A549 (cell line): ENCODE results near the gene SEC16A. TPM values are rescaled to one million over a fixed set of nuclear protein-coding genes. Genes with fewer than 3 reads are reported as not detected.

Experiments used
- ATAC-seq, 2 experiments: fragments of 200-7000 bp in 1 of 2; fragments of >200 bp in 1 of 2; cut with Nextera tagmentation in 1 of 2; cut with Tn5 transposase in 1 of 2; 3 replicates each; pipeline versions ENCODE4 v1.8.0 to v1.9.1; 2018 to 2020; ENCODE audit warnings: mild to moderate bottlenecking in 1 of 2, moderate library complexity in 1 of 2
- CTCF ChIA-PET: fragments of 300-600 bp; sonication (Branson Sonifier 250); formaldehyde crosslinking; extraction: SDS; loops from one replicate; lab custom pipeline; 2021; ENCODE audit warnings: antibody characterized with exemption, inconsistent platforms; lab: Yijun Ruan, JAX
- POLR2A ChIA-PET: fragments of 350-600 bp; formaldehyde crosslinking; extraction: SDS; loops from one replicate; lab custom pipeline; 2021; ENCODE audit warnings: antibody characterized with exemption, inconsistent platforms; lab: Yijun Ruan, JAX
- DNase-seq, 2 experiments: peaks; one replicate each; pipeline versions ENCODE4 v3.0.0 to v3.0.0-alpha.2; 2011 to 2016; ENCODE audit warnings: low read depth in 1 of 2, low spot score in 1 of 2
- FAIRE-seq: peaks from 2 replicates; lab custom pipeline; 2011; peaks lifted over from hg19 to GRCh38; lab: Jason Lieb, UNC
- H3K27ac ChIP-seq, 2 experiments: fragments of >200 bp; sonication (Bioruptor Twin); formaldehyde crosslinking; 3 replicates each; pipeline ENCODE4 v1.5.1; 2016 to 2017
- H3K4me1 ChIP-seq: fragments of >200 bp; sonication (Bioruptor Twin); formaldehyde crosslinking; 3 replicates; pipeline ENCODE4 v1.6.1; 2016
- H3K4me2 ChIP-seq: fragments of >200 bp; sonication (Bioruptor Twin); formaldehyde crosslinking; 3 replicates; pipeline ENCODE4 v1.6.1; 2016
- H3K4me3 ChIP-seq: fragments of >200 bp; sonication (Bioruptor Twin); formaldehyde crosslinking; 3 replicates; pipeline ENCODE4 v1.5.1; 2016
- H3K9me3 ChIP-seq: fragments of >200 bp; sonication (Bioruptor Twin); formaldehyde crosslinking; 3 replicates; pipeline ENCODE4 v1.6.1; 2016
- EHMT2 ChIP-seq: fragments of 200-600 bp; sonication (generic); IDR thresholded peaks from 2 replicates; pipeline ENCODE4 v1.6.1; 2016; ENCODE audit warnings: antibody characterized with exemption, low read depth, mild to moderate bottlenecking, moderate library complexity
- ESRRA ChIP-seq: fragments of 150-350 bp; IDR thresholded peaks from 2 replicates; pipeline ENCODE4 v1.6.1; 2014; ENCODE audit warnings: mild to moderate bottlenecking, low read length, borderline replicate concordance
- HOXA7 ChIP-seq: fragments of 250-450 bp; sonication (Bioruptor Pico); IDR thresholded peaks from 2 replicates; pipeline ENCODE4 v1.5.0; 2020; ENCODE audit warnings: mild to moderate bottlenecking, moderate library complexity
- JUN ChIP-seq, 2 experiments: fragments of >200 bp; sonication (Bioruptor Twin); formaldehyde crosslinking; IDR thresholded peaks; 2 replicates in 1 of 2; 3 replicates in 1 of 2; pipeline ENCODE4 v1.6.1; 2016 to 2017
- JUNB ChIP-seq: fragments of >200 bp; sonication (Bioruptor Twin); formaldehyde crosslinking; IDR thresholded peaks from 2 replicates; pipeline ENCODE4 v1.6.1; 2016
- KDM5A ChIP-seq: fragments of 200-600 bp; sonication (generic); IDR thresholded peaks from 2 replicates; pipeline ENCODE4 v1.6.1; 2016; ENCODE audit warnings: antibody characterized with exemption, mild to moderate bottlenecking
- MAFK ChIP-seq: fragments of 450-650 bp; IDR thresholded peaks from 2 replicates; pipeline ENCODE4 v1.6.1; 2014; ENCODE audit not compliant: partially characterized antibody
- MAZ ChIP-seq: fragments of 150-350 bp; IDR thresholded peaks from 2 replicates; pipeline ENCODE4 v1.6.1; 2014; ENCODE audit warnings: antibody characterized with exemption, low read depth, low read length, borderline replicate concordance
- MYC ChIP-seq: IDR thresholded peaks from 2 replicates; pipeline ENCODE4 v1.6.1; 2012; ENCODE audit warnings: mild to moderate bottlenecking, inconsistent platforms, low read length, improper control_type of control experiment, borderline replicate concordance
- NPAS2 ChIP-seq: fragments of 250-450 bp; sonication (Bioruptor Pico); IDR thresholded peaks from 2 replicates; pipeline ENCODE4 v1.8.0; 2022; ENCODE audit warnings: mild to moderate bottlenecking, moderate library complexity, borderline replicate concordance
- NR3C1 ChIP-seq: fragments of >200 bp; sonication (Bioruptor Twin); formaldehyde crosslinking; IDR thresholded peaks from 3 replicates; pipeline ENCODE4 v1.6.1; 2017
- PHF8 ChIP-seq: fragments of 200-600 bp; sonication (generic); IDR thresholded peaks from 2 replicates; pipeline ENCODE4 v1.6.1; 2016; ENCODE audit warnings: low read depth, mild to moderate bottlenecking, antibody characterized with exemption, moderate library complexity, borderline replicate concordance
- POLR2A ChIP-seq: IDR thresholded peaks from 2 replicates; pipeline ENCODE4 v1.6.1; 2012; ENCODE audit warnings: mild to moderate bottlenecking, low read length
- RAD21 ChIP-seq, 2 experiments: fragments of >200 bp in 1 of 2; sonication (Bioruptor Twin) in 1 of 2; formaldehyde crosslinking in 1 of 2; IDR thresholded peaks in 1 of 2; conservative IDR thresholded peaks in 1 of 2; 2 replicates in 1 of 2; 3 replicates in 1 of 2; pipeline ENCODE4 v1.6.1; 2012 to 2018; ENCODE audit warnings: inconsistent platforms in 1 of 2
- SREBF2 ChIP-seq: fragments of 450-650 bp; IDR thresholded peaks from 2 replicates; pipeline ENCODE4 v1.6.1; 2014; ENCODE audit warnings: mild to moderate bottlenecking, moderate library complexity
- TFCP2L1 ChIP-seq: fragments of 250-450 bp; sonication (Bioruptor Pico); IDR thresholded peaks from 2 replicates; pipeline ENCODE4 v1.5.0; 2021; ENCODE audit warnings: mild to moderate bottlenecking
- ZFP36 ChIP-seq: fragments of 450-650 bp; IDR thresholded peaks from 2 replicates; pipeline ENCODE4 v1.6.1; 2014; ENCODE audit warnings: borderline replicate concordance; ENCODE audit not compliant: partially characterized antibody
- WGBS: methylation state at CpG from one replicate; pipeline ENCODE4 v1.1.6; 2017; ENCODE audit errors: missing lambda C conversion rate; 5-methylcytosine and 5-hydroxymethylcytosine counted together
- polyA plus RNA-seq, 4 experiments: library from polyadenylated mRNA; depleted of rRNA in 3 of 4; stranded (reverse); fragments of >200 nt; fragmentation: RNase III in 1 of 4; extraction: RNeasy Plus Mini Kit Qiagen cat#74134 plus additional on column Dnase treatment in 1 of 4; gene quantifications; 2 replicates in 3 of 4; 3 replicates in 1 of 4; pipeline ENCODE4 v1.2.3, GENCODE V29; 2011 to 2017
- TF ChIP-seq, protein P1 (sequence below): IDR thresholded peaks from 2 replicates; pipeline ENCODE4 v1.6.1; 2012; ENCODE audit warnings: low read depth, borderline replicate concordance
- TF ChIP-seq, protein P2 (sequence below): fragments of 450-650 bp; IDR thresholded peaks from 2 replicates; pipeline ENCODE4 v1.6.1; 2014; ENCODE audit warnings: antibody characterized with exemption
- TF ChIP-seq, protein P3 (sequence below): fragments of 250-450 bp; sonication (Bioruptor Pico); IDR thresholded peaks from 2 replicates; pipeline ENCODE4 v1.5.0; 2020; ENCODE audit warnings: low read depth, mild to moderate bottlenecking, moderate library complexity
- TF ChIP-seq, protein P4 (sequence below): IDR thresholded peaks from 2 replicates; pipeline ENCODE4 v1.6.1; 2012
- TF ChIP-seq, protein P5 (sequence below): IDR thresholded peaks from 2 replicates; pipeline ENCODE4 v1.6.1; 2012

SEC16A gene
- polyA plus RNA-seq, 2 of the 4 experiments (the other 2 are of a cell fraction) = 24.2 to 38.0 TPM

DNA sequence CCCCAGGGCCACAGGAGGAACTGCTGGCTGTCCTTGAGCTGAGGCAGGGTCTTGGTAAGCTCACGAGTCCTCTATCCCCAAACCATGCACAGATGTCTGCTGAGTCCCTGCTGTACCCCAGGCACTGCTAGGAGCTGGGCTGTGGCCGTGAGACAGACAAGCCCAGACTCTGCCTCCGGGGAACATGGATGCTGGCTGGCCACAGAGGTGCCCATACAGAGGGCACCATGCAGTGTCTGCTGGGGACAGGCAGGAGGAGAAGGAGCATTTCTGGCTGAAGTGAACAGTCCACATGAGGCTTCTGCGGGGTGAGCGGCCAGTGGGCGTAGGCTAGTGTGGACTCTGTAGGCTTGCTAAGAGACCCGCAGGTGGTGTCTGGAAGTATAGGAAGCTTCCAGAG, 4.8 kb upstream of the SEC16A start:
- WGBS = 84% methylated on average over 5 of the region's 7 CpGs
- CTCF ChIA-PET = interaction anchor here (0.6 to 9.1 kb wide), 46 partner anchors 8 to 242 kb away, joined by 3 to 776 read pairs (median 7); no protein-coding TSS in a partner anchor
- no peak overlapping the region for H3K27ac ChIP-seq
- TF ChIP-seq TFCP2L1 (CRISPR knock-in tag) = no peak
- TF ChIP-seq, protein P1, sequence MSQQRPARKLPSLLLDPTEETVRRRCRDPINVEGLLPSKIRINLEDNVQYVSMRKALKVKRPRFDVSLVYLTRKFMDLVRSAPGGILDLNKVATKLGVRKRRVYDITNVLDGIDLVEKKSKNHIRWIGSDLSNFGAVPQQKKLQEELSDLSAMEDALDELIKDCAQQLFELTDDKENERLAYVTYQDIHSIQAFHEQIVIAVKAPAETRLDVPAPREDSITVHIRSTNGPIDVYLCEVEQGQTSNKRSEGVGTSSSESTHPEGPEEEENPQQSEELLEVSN = no peak
- no peak for TF ChIP-seq MAZ
- TF ChIP-seq MAFK = no peak
- TF ChIP-seq RAD21 (conservative IDR thresholded peaks at IDR 0.05 in 1 of 2, IDR thresholded peaks at IDR 0.05 in 1 of 2) = no peak
- TF ChIP-seq KDM5A = no peak
- TF ChIP-seq JUN (IDR thresholded peaks at IDR 0.05) = no peak
- TF ChIP-seq, all 56 proteins: peak for 0
- no peak for ATAC-seq
- DNase-seq = no peak
- Histone ChIP-seq H3K4me2 (no peak overlapping the region), H3K4me3 (no peak overlapping the region), H3K9me3 (no peaks in the 10 kb centered on the region), H3K4me1 (peaks cover 9% of the 10 kb centered on the region)
- POLR2A ChIA-PET = no interaction called here
- FAIRE-seq = no peak

DNA sequence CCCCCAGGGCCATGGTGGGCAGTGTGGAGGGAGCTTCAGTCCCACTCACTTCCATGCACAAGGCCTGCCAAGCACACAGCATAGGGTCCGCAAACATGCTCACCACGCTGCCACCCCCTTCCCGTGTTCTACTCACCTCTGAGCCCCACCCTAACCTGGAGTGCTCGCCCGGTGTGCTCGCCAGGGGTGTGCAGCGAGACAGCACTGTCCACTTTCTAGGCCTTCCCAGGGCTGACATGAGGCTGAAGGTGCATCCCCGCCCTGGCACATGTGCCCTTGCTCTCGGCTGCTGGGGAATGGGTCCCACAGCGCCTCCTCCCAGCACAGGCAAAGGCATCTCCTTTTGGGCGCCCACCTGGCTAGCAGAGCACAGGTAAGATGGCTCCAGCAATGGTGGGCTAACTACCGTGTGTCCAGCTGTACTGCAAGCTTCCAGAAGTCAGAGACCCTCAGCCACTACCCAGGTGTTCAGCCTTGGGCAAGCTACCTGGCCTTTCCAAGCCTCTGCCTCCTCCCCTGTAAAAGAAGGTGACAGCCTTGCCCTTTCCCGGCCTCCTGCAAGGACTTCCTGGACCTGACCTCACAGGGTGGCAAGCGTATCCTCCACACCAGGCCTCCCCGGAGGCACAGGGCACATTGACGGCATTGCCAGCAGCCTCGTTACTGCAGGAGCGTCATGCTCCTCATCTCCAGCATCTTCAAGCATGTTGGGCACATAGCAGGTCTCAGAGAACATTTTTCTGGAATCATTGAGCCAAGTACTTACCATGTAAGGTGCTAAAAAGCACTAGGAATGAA, 4.2 kb upstream of the SEC16A start:
- H3K27ac ChIP-seq = no peak overlapping the region
- ChIA-PET POLR2A (no interaction called here), CTCF (interaction anchor here (0.6 to 9.1 kb wide), 38 partner anchors 13 to 242 kb away, joined by 3 to 776 read pairs (median 8); no protein-coding TSS in a partner anchor)
- no peak for FAIRE-seq
- ATAC-seq = no peak
- H3K4me1 ChIP-seq = peaks cover 9% of the 10 kb centered on the region
- 87% methylated on average over 16 of the region's 18 CpGs for WGBS
- no peak for DNase-seq
- no peak overlapping the region for H3K4me3 ChIP-seq
- no peak overlapping the region for H3K4me2 ChIP-seq
- no peaks in the 10 kb centered on the region for H3K9me3 ChIP-seq
- TF ChIP-seq MYC (no peak), EHMT2 (no peak), JUNB (no peak), POLR2A (no peak), HOXA7 (no peak), NPAS2 (no peak)
- TF ChIP-seq, protein P2, sequence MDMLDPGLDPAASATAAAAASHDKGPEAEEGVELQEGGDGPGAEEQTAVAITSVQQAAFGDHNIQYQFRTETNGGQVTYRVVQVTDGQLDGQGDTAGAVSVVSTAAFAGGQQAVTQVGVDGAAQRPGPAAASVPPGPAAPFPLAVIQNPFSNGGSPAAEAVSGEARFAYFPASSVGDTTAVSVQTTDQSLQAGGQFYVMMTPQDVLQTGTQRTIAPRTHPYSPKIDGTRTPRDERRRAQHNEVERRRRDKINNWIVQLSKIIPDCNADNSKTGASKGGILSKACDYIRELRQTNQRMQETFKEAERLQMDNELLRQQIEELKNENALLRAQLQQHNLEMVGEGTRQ = no peak
- TF ChIP-seq, protein P3, sequence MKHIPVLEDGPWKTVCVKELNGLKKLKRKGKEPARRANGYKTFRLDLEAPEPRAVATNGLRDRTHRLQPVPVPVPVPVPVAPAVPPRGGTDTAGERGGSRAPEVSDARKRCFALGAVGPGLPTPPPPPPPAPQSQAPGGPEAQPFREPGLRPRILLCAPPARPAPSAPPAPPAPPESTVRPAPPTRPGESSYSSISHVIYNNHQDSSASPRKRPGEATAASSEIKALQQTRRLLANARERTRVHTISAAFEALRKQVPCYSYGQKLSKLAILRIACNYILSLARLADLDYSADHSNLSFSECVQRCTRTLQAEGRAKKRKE (CRISPR knock-in tag) = no peak

DNA sequence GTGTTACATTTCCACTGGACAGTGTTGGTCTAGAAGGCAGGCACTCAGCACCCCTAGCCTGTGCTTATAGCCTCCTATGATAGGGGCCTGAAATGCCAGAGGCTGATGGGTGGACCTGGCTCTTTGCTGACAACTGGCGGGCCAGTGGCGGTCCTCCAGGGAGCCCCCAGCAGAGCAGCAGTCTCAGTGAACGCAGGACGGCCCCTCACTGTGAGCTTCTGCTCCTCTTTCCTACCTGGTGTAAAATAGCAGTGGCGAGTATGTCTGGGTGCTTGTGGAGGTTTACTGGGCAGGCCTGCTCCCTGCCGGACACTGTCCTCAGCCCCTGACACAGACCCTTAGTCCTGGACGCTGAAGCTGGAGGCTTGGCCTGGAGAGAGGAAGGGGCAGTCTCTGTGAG, 3.3 kb upstream of the SEC16A start:
- Histone ChIP-seq H3K4me2 (no peak overlapping the region), H3K27ac (no peak overlapping the region), H3K9me3 (no peaks in the 10 kb centered on the region), H3K4me3 (no peak overlapping the region), H3K4me1 (peaks cover 15% of the 10 kb centered on the region)
- ATAC-seq (no peak), FAIRE-seq (no peak), DNase-seq (no peak)
- CTCF ChIA-PET = interaction anchor here (0.9 to 9.1 kb wide), 23 partner anchors 12 to 209 kb away, joined by 3 to 776 read pairs (median 8); no protein-coding TSS in a partner anchor
- POLR2A ChIA-PET = no interaction called here
- no peak for TF ChIP-seq ZFP36
- no peak for TF ChIP-seq SREBF2
- TF ChIP-seq, protein P4, sequence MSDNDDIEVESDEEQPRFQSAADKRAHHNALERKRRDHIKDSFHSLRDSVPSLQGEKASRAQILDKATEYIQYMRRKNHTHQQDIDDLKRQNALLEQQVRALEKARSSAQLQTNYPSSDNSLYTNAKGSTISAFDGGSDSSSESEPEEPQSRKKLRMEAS = no peak
- TF ChIP-seq NR3C1 = no peak
- TF ChIP-seq PHF8 = no peak
- TF ChIP-seq, protein P5, sequence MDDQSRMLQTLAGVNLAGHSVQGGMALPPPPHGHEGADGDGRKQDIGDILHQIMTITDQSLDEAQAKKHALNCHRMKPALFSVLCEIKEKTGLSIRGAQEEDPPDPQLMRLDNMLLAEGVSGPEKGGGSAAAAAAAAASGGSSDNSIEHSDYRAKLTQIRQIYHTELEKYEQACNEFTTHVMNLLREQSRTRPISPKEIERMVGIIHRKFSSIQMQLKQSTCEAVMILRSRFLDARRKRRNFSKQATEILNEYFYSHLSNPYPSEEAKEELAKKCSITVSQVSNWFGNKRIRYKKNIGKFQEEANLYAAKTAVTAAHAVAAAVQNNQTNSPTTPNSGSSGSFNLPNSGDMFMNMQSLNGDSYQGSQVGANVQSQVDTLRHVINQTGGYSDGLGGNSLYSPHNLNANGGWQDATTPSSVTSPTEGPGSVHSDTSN = no peak
- no peak for TF ChIP-seq ESRRA
- WGBS = 83% methylated on average over 5 of the region's 7 CpGs
